ENCODE measurements around the gene RPS27. TPM values are rescaled to one million over a fixed set of nuclear protein-coding genes. Genes with fewer than 3 reads are reported as not detected.
A peak's percentile ranks its signal among the peaks of the same experiment; 100 is the strongest.

Gene RPS27
- polyA plus RNA-seq, 2 of the 4 experiments (the other 2 are of a cell fraction): 4,831 to 5,586 TPM

GRCh38 chr1:153958961-153959260 lies 31.7 kb upstream of the RPS27 start:
- no peak for DNase-seq (ENCODE audit: low read depth in 1 of 2, low spot score in 1 of 2)
- TF ChIP-seq POLR2A (IDR thresholded peaks at IDR 0.05; ENCODE audit: low read length) (no peak), ZNF302 (CRISPR knock-in tag; IDR thresholded peaks at IDR 0.05) (no peak), KDM1A (IDR thresholded peaks at IDR 0.05; ENCODE audit: low read depth) (no peak), ESRRA (IDR thresholded peaks at IDR 0.05; ENCODE audit: borderline replicate concordance, low read length) (no peak), EHF (CRISPR knock-in tag; IDR thresholded peaks at IDR 0.05) (no peak), JUN (IDR thresholded peaks at IDR 0.05) (no peak), REST (IDR thresholded peaks at IDR 0.05) (no peak), NFE2L2 (conservative IDR thresholded peaks at IDR 0.05; ENCODE audit: low read length) (no peak), ZC3H11A (IDR thresholded peaks at IDR 0.05) (no peak), RARB (CRISPR knock-in tag; IDR thresholded peaks at IDR 0.05) (no peak), ATOH8 (CRISPR knock-in tag; IDR thresholded peaks at IDR 0.05; ENCODE audit: low read depth) (no peak), PHF8 (IDR thresholded peaks at IDR 0.05; ENCODE audit: borderline replicate concordance, low read depth) (no peak), CBX8 (IDR thresholded peaks at IDR 0.05) (no peak), HOXB5 (CRISPR knock-in tag; IDR thresholded peaks at IDR 0.05) (no peak), NR3C1 (IDR thresholded peaks at IDR 0.05) (no peak), FOXS1 (CRISPR knock-in tag; IDR thresholded peaks at IDR 0.05) (no peak), CBX2 (IDR thresholded peaks at IDR 0.05; ENCODE audit: borderline replicate concordance, low read depth) (no peak), HOXA7 (CRISPR knock-in tag; IDR thresholded peaks at IDR 0.05) (no peak), ELK1 (IDR thresholded peaks at IDR 0.05; ENCODE audit: low read depth, low read length) (no peak), BHLHE40 (IDR thresholded peaks at IDR 0.05; ENCODE audit: low read depth, low read length) (no peak)
- ChIA-PET CTCF (interaction anchor here (0.8 to 7.5 kb wide), 3 partner anchors 9 to 107 kb away, joined by 3 to 75 read pairs (median 5); partner anchors contain the start of genes CREB3L4 and DENND4B), POLR2A (interaction anchor here (0.9 to 2.4 kb wide), 4 partner anchors 9 to 36 kb away, joined by 3 to 12 read pairs (median 7); partner anchors contain the start of genes CREB3L4, GATAD2B and RPS27)
- ATAC-seq: no peak
- Histone ChIP-seq H3K4me2 (peak overlapping the region; percentile 65), H3K27ac (peak overlapping the region; percentile 22 to 69; a peak in 3 of 6 replicates), H3K9me3 (no peaks in the 10 kb centered on the region), H3K4me1 (peaks cover 32% of the 10 kb centered on the region), H3K4me3 (peak overlapping the region; percentile 94; the same call in 1 of the 3 replicates)
- no peak for FAIRE-seq
- WGBS (ENCODE audit: missing lambda C conversion rate): 35% methylated on average over 4 of the region's 4 CpGs

- H3K9me3 ChIP-seq: no peaks in the 10 kb centered on the region
- peaks cover 32% of the 10 kb centered on the region for H3K4me1 ChIP-seq
- POLR2A ChIA-PET: interaction anchor here (0.9 to 1.7 kb wide), 3 partner anchors 14 to 37 kb away, joined by 3 to 12 read pairs (median 3); partner anchors contain the start of genes GATAD2B and RPS27
- TF ChIP-seq ELK1 (IDR thresholded peaks at IDR 0.05; ENCODE audit: low read depth, low read length) (no peak), ZC3H11A (IDR thresholded peaks at IDR 0.05) (no peak), NR3C1 (IDR thresholded peaks at IDR 0.05) (no peak), CHD4 (IDR thresholded peaks at IDR 0.05; ENCODE audit: borderline replicate concordance) (no peak), EP300 (IDR thresholded peaks at IDR 0.05) (no peak), POLR2A (IDR thresholded peaks at IDR 0.05; ENCODE audit: low read length) (no peak)
- FAIRE-seq (no peak), DNase-seq (ENCODE audit: low read depth in 1 of 2, low spot score in 1 of 2) (no peak), ATAC-seq (no peak)
- WGBS (ENCODE audit: missing lambda C conversion rate): 89% methylated on average over 3 of the region's 3 CpGs
- H3K4me2 ChIP-seq: no peak overlapping the region
- CTCF ChIA-PET: interaction anchor here (7.5 kb wide), 1 partner anchor 15 kb away, joined by 75 read pairs; the partner anchor contains the start of gene DENND4B
- no peak overlapping the region for H3K4me3 ChIP-seq
- H3K27ac ChIP-seq: no peak overlapping the region
Observed at GRCh38 chr1:153959454-153959853, 31.1 kb upstream of the RPS27 start.
